GM20000 (cell line): ENCODE results near the gene VAPB.
A peak's percentile ranks its signal among the peaks of the same experiment; 100 is the strongest.

ENCODE experiments used
- DNase-seq: peaks from one replicate; pipeline ENCODE4 v3.0.0; 2012; ENCODE audit warnings: low spot score
- TF ChIP-seq, protein P1 (sequence below): IDR thresholded peaks from 2 replicates; pipeline ENCODE4 v1.5.1; 2012; ENCODE audit warnings: mild to moderate bottlenecking, control low read depth; ENCODE audit errors: extremely low read depth, missing control alignments

The VAPB gene

DNA sequence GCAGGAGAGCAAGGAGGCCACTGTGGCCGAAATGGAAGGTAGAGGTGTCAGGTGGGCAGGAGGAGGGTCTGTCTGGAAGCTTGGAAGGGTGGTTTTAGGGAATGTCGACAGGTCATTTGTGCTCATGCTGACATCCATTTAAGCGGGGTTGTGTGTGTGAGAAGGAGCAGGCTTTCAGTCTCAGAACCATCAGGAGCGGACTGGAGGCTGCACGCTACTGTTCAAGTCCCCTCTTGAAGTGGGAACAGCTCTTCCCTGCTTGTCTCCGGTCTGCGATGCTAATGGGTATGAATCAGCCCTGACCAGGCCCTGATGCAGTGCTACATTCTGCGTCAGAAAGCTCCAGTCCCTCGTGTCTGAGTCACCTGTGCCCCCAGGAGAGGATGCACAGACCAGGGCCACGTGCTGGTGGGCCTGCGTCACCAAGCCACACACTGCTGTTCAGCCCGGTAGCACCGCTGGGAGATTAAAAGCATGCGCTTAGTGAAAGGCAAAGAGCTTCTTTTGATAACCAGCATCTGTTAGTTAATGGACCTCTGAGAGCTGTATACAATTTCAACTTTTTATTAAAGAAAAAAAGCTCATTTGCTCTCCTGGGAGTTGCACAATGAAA is 68.2 kb downstream of the VAPB start:
- TF ChIP-seq, protein P1, sequence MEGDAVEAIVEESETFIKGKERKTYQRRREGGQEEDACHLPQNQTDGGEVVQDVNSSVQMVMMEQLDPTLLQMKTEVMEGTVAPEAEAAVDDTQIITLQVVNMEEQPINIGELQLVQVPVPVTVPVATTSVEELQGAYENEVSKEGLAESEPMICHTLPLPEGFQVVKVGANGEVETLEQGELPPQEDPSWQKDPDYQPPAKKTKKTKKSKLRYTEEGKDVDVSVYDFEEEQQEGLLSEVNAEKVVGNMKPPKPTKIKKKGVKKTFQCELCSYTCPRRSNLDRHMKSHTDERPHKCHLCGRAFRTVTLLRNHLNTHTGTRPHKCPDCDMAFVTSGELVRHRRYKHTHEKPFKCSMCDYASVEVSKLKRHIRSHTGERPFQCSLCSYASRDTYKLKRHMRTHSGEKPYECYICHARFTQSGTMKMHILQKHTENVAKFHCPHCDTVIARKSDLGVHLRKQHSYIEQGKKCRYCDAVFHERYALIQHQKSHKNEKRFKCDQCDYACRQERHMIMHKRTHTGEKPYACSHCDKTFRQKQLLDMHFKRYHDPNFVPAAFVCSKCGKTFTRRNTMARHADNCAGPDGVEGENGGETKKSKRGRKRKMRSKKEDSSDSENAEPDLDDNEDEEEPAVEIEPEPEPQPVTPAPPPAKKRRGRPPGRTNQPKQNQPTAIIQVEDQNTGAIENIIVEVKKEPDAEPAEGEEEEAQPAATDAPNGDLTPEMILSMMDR: no peak
- DNase-seq: no peak

DNA sequence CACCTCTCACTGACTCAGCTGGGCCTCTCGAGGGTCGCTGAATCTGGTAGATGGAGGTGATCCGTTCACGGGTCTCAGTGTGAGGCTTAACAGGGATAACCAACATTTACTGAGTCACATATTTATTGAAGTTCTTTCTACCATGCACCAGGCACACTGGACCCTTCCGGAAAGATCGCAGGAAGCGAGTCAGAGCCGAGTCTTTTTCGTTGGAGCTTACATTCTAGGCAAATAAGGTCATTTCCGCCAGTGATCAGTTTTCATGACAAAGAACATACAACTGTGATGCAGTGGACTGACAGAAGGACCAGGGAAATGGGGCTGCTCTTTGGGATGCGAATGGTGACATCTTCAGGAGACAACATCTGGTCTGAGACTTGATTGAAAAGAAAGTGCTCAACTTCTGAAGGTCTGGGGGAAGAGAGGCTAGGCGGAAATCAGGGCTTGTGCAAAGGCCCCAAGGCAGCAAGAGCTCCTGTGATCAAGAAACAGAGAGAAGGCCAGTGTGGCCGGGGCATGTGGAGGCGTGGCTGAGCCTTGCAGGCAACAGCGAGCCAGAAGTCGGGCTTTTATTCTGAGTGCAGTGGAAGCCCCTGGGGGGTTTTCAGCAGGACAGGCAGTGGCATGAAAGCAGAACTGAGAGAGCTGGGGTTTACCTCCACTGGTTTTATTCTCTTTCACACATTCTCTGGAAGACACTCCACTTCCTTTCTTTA is 69.5 kb downstream of the VAPB start:
- TF ChIP-seq, protein P1: no peak
- DNase-seq: peak; percentile 86

DNA sequence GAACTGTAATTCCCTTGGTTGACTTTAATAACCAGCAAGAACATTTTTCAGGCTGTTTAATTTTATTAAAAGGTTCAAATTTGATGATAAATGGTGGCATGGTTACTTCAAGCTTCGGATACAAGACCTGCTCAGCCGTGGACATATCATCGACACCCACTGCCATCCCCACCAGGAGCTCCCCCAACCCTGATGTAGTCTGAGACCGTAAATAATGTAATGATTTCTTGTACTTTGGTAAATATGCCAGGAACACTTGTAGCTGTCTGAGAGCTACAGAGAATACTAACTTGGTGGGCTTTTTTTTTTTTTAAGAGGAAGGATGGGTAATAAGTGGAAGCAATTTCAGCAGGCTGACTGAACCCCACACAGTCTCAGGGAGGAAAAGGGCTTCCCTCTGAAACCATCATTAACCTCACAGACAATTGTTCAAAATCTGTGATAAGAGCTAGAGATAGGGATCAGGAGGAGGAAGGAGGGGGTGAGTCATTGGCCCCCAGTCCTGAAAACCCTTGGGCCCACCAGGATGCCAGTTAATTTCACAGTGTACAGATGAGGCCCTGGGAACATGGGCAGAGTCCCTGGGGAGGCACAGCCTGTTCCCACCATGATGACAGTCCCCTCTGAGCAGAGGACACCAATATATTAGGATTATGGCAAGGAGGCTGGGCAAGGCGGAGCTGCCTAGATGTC is 70.2 kb downstream of the VAPB start:
- DNase-seq: no peak
- TF ChIP-seq, protein P1: no peak

DNA sequence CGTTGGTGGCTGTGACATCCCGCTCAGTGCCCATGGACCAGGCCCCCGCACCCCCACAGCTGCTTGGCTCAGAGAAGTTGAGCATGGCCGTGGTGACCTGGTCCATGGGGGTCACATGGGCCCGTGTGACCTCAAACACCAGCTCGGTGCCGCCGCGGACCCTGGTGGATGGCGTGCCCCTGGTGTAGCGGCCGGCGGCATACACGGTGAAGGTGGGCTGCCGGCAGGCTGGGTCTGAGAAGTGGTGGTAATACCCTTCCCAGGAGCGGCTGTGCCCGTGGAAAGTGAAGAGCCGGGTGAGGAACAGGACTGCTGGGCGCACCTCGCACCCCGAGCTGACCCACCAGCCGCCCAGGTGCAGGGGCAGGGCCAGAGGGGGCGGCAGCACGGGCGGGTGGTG is 72.1 kb downstream of the VAPB start:
- no peak for DNase-seq
- TF ChIP-seq, protein P1: no peak

DNA sequence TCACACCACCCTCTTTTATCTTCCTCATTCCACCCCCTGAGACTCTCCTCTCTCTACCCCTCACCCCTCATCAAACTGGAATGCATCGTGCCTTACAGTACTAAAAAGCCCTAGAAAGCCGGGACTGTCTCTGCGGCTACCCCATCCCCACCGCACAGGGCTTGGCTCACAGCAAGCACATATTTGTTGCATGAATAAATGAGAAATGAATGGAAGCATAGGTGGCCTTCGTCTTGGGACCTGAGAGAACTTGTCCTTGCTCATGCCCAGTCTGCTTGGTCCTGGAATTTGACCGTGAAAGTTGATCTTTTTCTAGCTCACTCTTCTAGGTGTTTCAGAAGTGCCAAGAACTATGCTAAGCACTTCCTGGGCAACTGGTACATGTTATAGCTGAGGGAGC is 72.9 kb downstream of the VAPB start:
- no peak for DNase-seq
- TF ChIP-seq, protein P1: no peak

DNA sequence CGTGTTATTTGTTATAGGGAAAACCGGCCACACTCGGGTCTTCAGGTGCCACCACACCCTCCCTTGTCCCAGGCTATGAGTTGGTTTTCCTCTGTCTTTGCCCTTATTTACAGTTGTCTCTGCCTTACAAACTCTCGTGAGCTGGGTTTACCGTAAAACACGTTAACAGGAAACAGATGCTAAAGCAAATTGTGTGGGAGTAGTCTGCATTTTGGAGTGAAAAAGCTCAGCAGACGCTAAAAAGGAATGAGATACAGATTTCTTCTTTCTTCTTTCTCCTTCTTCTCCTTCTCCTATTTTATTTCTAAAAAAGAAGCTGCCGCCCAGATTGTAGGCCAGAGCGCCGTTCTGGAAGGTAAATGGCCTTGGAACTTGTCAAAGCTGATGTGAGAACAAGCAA is 74.2 kb downstream of the VAPB start:
- no peak for DNase-seq
- TF ChIP-seq, protein P1: no peak

DNA sequence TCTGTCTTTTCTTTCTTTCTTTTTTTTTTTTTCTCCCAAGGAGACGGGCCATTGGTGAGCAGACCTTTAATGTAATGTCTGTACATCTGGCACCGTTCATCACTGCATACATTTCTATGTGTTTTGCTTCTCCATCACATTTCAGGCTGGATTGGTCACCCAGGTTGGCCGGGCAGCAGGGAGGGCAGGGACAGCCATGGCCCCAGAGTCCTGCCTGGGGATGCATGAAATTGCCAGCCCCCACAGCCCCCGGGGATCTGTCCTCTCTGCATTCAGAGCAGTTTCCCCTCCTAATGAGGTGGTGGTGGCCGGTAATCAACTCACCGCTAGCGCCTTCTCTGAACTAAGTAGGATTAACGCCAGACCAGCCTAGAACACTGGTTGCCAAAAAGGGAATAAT is 75.8 kb downstream of the VAPB start:
- TF ChIP-seq, protein P1: no peak

More for the DNA sequence above, 75.8 kb downstream of the VAPB start:
- DNase-seq: no peak
